Common myeloid progenitor, CD34-positive (primary cell): ENCODE measurements around the gene SERTAD2.

Source experiments
- CTCF ChIA-PET: fragments of 350-600 bp; sonication (Branson Sonifier 250); formaldehyde crosslinking; loops from one replicate; lab custom pipeline; 2021; ENCODE audit warnings: antibody characterized with exemption; lab: Charles Lee
- POLR2A ChIA-PET: fragments of 350-600 bp; sonication (Branson Sonifier 250); formaldehyde crosslinking; loops from one replicate; lab custom pipeline; 2021; ENCODE audit warnings: antibody characterized with exemption; lab: Charles Lee
- DNase-seq, 3 donors: peaks; one replicate each; pipeline versions ENCODE4 v3.0.0 to v3.0.0-alpha.2; 2013
- H3K27ac ChIP-seq, 2 experiments: 1 replicate in 1 of 2; 2 replicates in 1 of 2; pipeline ENCODE4 v1.7.0; 2013; ENCODE audit warnings: inconsistent platforms in 2 of 2, low read length in 2 of 2, mild to moderate bottlenecking in 2 of 2, low read depth in 1 of 2, moderate library complexity in 1 of 2; ENCODE audit not compliant: severe bottlenecking in 2 of 2, insufficient read depth in 1 of 2, poor library complexity in 1 of 2
- H3K27me3 ChIP-seq, 5 experiments: replicated peaks in 2 of 5; 1 replicate in 3 of 5; 2 replicates in 2 of 5; pipeline versions ENCODE4 v1.6.1 to v1.7.0; 2013; ENCODE audit warnings: low read length in 4 of 5, mild to moderate bottlenecking in 2 of 5, moderate library complexity in 2 of 5, inconsistent platforms in 1 of 5; ENCODE audit not compliant: insufficient read depth in 5 of 5, control insufficient read depth in 4 of 5
- H3K36me3 ChIP-seq, 4 experiments: 1 replicate in 2 of 4; 2 replicates in 2 of 4; pipeline versions ENCODE4 v1.6.1 to v1.7.0; 2013; ENCODE audit warnings: low read length in 3 of 4, control low read depth in 1 of 4, mild to moderate bottlenecking in 1 of 4; ENCODE audit not compliant: control insufficient read depth in 4 of 4, insufficient read depth in 4 of 4
- H3K4me1 ChIP-seq, 4 experiments: 1 replicate in 3 of 4; 2 replicates in 1 of 4; pipeline versions ENCODE4 v1.6.1 to v1.7.1; 2013; ENCODE audit warnings: low read length in 3 of 4, mild to moderate bottlenecking in 3 of 4, control low read depth in 1 of 4, inconsistent platforms in 1 of 4, moderate library complexity in 1 of 4; ENCODE audit not compliant: control insufficient read depth in 4 of 4, insufficient read depth in 4 of 4; ENCODE audit errors: control extremely low read depth in 1 of 4
- H3K4me3 ChIP-seq, 7 experiments: 1 replicate in 4 of 7; 2 replicates in 3 of 7; pipeline versions ENCODE4 v1.5.1 to v1.7.0; 2013; ENCODE audit warnings: mild to moderate bottlenecking in 7 of 7, low read length in 6 of 7, moderate library complexity in 6 of 7, inconsistent platforms in 2 of 7, low read depth in 2 of 7, control low read depth in 1 of 7; ENCODE audit not compliant: insufficient read depth in 4 of 7, control insufficient read depth in 1 of 7; ENCODE audit errors: extremely low read depth in 1 of 7
- H3K9me3 ChIP-seq, 5 experiments: 1 replicate in 4 of 5; 2 replicates in 1 of 5; pipeline versions ENCODE4 v1.6.1 to v1.7.1; 2013; ENCODE audit warnings: low read length in 4 of 5, mild to moderate bottlenecking in 2 of 5, inconsistent platforms in 1 of 5, low read depth in 1 of 5, moderate library complexity in 1 of 5; ENCODE audit not compliant: control insufficient read depth in 4 of 5, insufficient read depth in 2 of 5; ENCODE audit errors: control extremely low read depth in 1 of 5
- WGBS: methylation state at CpG from one replicate; pipeline ENCODE4 v1.1.5; 2013; ENCODE audit not compliant: insufficient coverage; 5-methylcytosine and 5-hydroxymethylcytosine counted together

The SERTAD2 gene

GRCh38 chr2:64650722-64651338, 2.9 kb downstream of the SERTAD2 start:
- CTCF ChIA-PET = interaction anchor here (0.6 to 8.2 kb wide), 15 partner anchors 13 to 217 kb away, joined by 3 to 49 read pairs (median 6); no protein-coding TSS in a partner anchor
- no peak for DNase-seq
- no CpG with 5 or more reads among the region's 5 CpGs for WGBS
- Histone ChIP-seq H3K36me3 (no peaks in the 10 kb centered on the region), H3K4me1 (peaks cover 35 to 78% (median 62%) of the 10 kb centered on the region in 4 experiments), H3K27ac (peak overlapping the region in 1 of 2 experiments; percentile 93), H3K9me3 (no peaks in the 10 kb centered on the region), H3K27me3 (no peaks in the 10 kb centered on the region), H3K4me3 (peak overlapping the region in 2 of 7 experiments; percentile 82 to 92)
- POLR2A ChIA-PET = interaction anchor here (1.2 kb wide), 1 partner anchor 208 kb away, joined by 3 read pairs; no protein-coding TSS in a partner anchor

GRCh38 chr2:64650296-64650695, 3.4 kb downstream of the SERTAD2 start:
- no peak overlapping the region for H3K27ac ChIP-seq
- H3K27me3 ChIP-seq = no peaks in the 10 kb centered on the region
- CTCF ChIA-PET = interaction anchor here (0.6 to 8.2 kb wide), 15 partner anchors 14 to 264 kb away, joined by 3 to 49 read pairs (median 7); no protein-coding TSS in a partner anchor
- H3K4me3 ChIP-seq = no peak overlapping the region
- peaks cover 35 to 78% (median 61%) of the 10 kb centered on the region in 4 experiments for H3K4me1 ChIP-seq
- H3K9me3 ChIP-seq = no peaks in the 10 kb centered on the region
- H3K36me3 ChIP-seq = no peaks in the 10 kb centered on the region
- POLR2A ChIA-PET = interaction anchor here (0.7 to 1.2 kb wide), 2 partner anchors 43 to 101 kb away, joined by 3 read pairs; no protein-coding TSS in a partner anchor
- WGBS = 90% methylated on average over 4 of the region's 5 CpGs
- DNase-seq = no peak

- H3K36me3 ChIP-seq = no peaks in the 10 kb centered on the region
- POLR2A ChIA-PET = interaction anchor here (0.7 to 1.2 kb wide), 2 partner anchors 42 to 101 kb away, joined by 3 read pairs; no protein-coding TSS in a partner anchor
- peak overlapping the region in 3 of 7 experiments; percentile 24 to 40 (median 32) for H3K4me3 ChIP-seq
- peak overlapping the region in 1 of 2 experiments; percentile 29 for H3K27ac ChIP-seq
- H3K4me1 ChIP-seq = peaks cover 31 to 78% (median 60%) of the 10 kb centered on the region in 4 experiments
- no peaks in the 10 kb centered on the region for H3K9me3 ChIP-seq
- DNase-seq = no peak
- no peaks in the 10 kb centered on the region for H3K27me3 ChIP-seq
- CTCF ChIA-PET = interaction anchor here (0.6 to 8.2 kb wide), 20 partner anchors 15 to 265 kb away, joined by 3 to 47 read pairs (median 4); no protein-coding TSS in a partner anchor
- 69% methylated on average over 5 of the region's 5 CpGs for WGBS
Observed at GRCh38 chr2:64649626-64650025, 4.1 kb downstream of the SERTAD2 start.

- POLR2A ChIA-PET = interaction anchor here (1.2 kb wide), 1 partner anchor 102 kb away, joined by 3 read pairs; no protein-coding TSS in a partner anchor
- H3K36me3 ChIP-seq = no peaks in the 10 kb centered on the region
- H3K27ac ChIP-seq = peak overlapping the region in 1 of 2 experiments; percentile 36
- DNase-seq = peak in 1 of 3 donors; percentile 65
- peaks cover 31 to 79% (median 63%) of the 10 kb centered on the region in 4 experiments for H3K4me1 ChIP-seq
- H3K9me3 ChIP-seq = no peaks in the 10 kb centered on the region
- CTCF ChIA-PET = interaction anchor here (0.6 to 8.2 kb wide), 18 partner anchors 15 to 224 kb away, joined by 3 to 47 read pairs (median 4); no protein-coding TSS in a partner anchor
- no peaks in the 10 kb centered on the region for H3K27me3 ChIP-seq
- WGBS = 50% methylated on average over 2 of the region's 6 CpGs
- H3K4me3 ChIP-seq = peak overlapping the region in 1 of 7 experiments; percentile 40
Observed at GRCh38 chr2:64649013-64649484, 4.7 kb downstream of the SERTAD2 start.

GRCh38 chr2:64646007-64646880, 7.5 kb downstream of the SERTAD2 start:
- H3K4me3 ChIP-seq = peak overlapping the region in 3 of 7 experiments; percentile 47 to 75 (median 73)
- H3K4me1 ChIP-seq = peaks cover 40 to 93% (median 78%) of the 10 kb centered on the region in 4 experiments
- H3K36me3 ChIP-seq = peaks cover 0 to 8% (median 0%) of the 10 kb centered on the region in 4 experiments
- peak; percentile 84 to 89 (median 85) for DNase-seq
- 3% methylated on average over 5 of the region's 9 CpGs for WGBS
- H3K27ac ChIP-seq = peak overlapping the region; percentile 96 to 98
- no peaks in the 10 kb centered on the region for H3K27me3 ChIP-seq
- no peaks in the 10 kb centered on the region for H3K9me3 ChIP-seq
- ChIA-PET POLR2A (interaction anchor here (0.6 to 1.2 kb wide), 4 partner anchors 8 to 218 kb away, joined by 3 to 5 read pairs (median 3); partner anchors contain the start of gene SERTAD2), CTCF (interaction anchor here (0.7 to 5.7 kb wide), 30 partner anchors 8 to 226 kb away, joined by 3 to 46 read pairs (median 5); partner anchors contain the start of gene SERTAD2)
